Right lobe of liver (tissue), 6 donors: Measurements from ENCODE around the gene PLS3. TPM values are rescaled to one million over a fixed set of nuclear protein-coding genes. Genes with fewer than 3 reads are reported as not detected.

Experiments used
- ATAC-seq, 4 donors: fragments of 200-7000 bp; cut with Tn5 transposase; one replicate each; pipeline ENCODE4 v1.9.1; 2020; ENCODE audit warnings: mild to moderate bottlenecking in 4 of 4, moderate library complexity in 4 of 4
- DNase-seq, 3 donors: peaks; one replicate each; pipeline ENCODE4 v3.0.0-alpha.2; 2020
- H3K27ac ChIP-seq, 3 donors: fragments of 200-600 bp; one replicate each; pipeline ENCODE4 v1.8.0; 2022
- H3K27me3 ChIP-seq, 2 donors: fragments of 200-600 bp; one replicate each; pipeline ENCODE4 v1.8.0; 2022
- H3K36me3 ChIP-seq, 4 donors: fragments of 200-600 bp; sonication (generic) in 1 of 4; one replicate each; pipeline versions ENCODE4 v1.5.1 to v1.8.0; 2017 to 2022; ENCODE audit warnings: control low read depth in 1 of 4
- H3K4me1 ChIP-seq, 4 donors: fragments of 200-600 bp; sonication (generic) in 1 of 4; one replicate each; pipeline versions ENCODE4 v1.5.1 to v1.8.0; 2017 to 2022; ENCODE audit warnings: control low read depth in 1 of 4
- H3K4me3 ChIP-seq, 3 donors: fragments of 200-600 bp; one replicate each; pipeline ENCODE4 v1.8.0; 2022
- H3K9me3 ChIP-seq, 4 donors: fragments of 200-600 bp; sonication (generic) in 1 of 4; one replicate each; pipeline versions ENCODE4 v1.5.1 to v1.8.0; 2017 to 2022; ENCODE audit warnings: control low read depth in 1 of 4
- CTCF ChIP-seq, 4 donors: fragments of 200-600 bp in 3 of 4; fragments of 450-650 bp in 1 of 4; IDR thresholded peaks; one replicate each; pipeline versions ENCODE4 v1.5.1 to v1.8.0; 2016 to 2022; ENCODE audit warnings: antibody characterized with exemption in 4 of 4, mild to moderate bottlenecking in 2 of 4
- POLR2A ChIP-seq: fragments of 450-650 bp; IDR thresholded peaks from one replicate; pipeline ENCODE4 v1.6.1; 2017; ENCODE audit warnings: antibody characterized with exemption, mild to moderate bottlenecking
- WGBS: methylation state at CpG from one replicate; pipeline ENCODE4 v1.1.6; 2018; ENCODE audit warnings: low coverage, low lambda C conversion rate; ENCODE audit not compliant: insufficient coverage; ENCODE audit errors: missing lambda C conversion rate; 5-methylcytosine and 5-hydroxymethylcytosine counted together
- intact Hi-C, 2 donors: fragments of 100-400 bp; cut with DNase I; formaldehyde crosslinking; loops; one replicate each; pipeline versions ENCODE4 v1.11.2 to v1.14.1; 2022
- total RNA-seq, 6 experiments: library from RNA; depleted of rRNA in 2 of 6; stranded (reverse); fragments of >200 nt in 2 of 6; fragmentation: NEBNext Ultra II Directional in 3 of 6; extraction: Animal tissue kit (Norgen Biotek cat#: 25700) in 3 of 6; gene quantifications; one replicate each; pipeline versions ENCODE4 v1.1.0 to v1.2.4, GENCODE V29; 2016 to 2023
- donor health status: DM: no; HTN: yes; CAD: no.
- donor health status: DM: no; HTN: no; CAD: no.
- donor health status: DM: no; HTN: no; CAD: no.
- donor health status: DM: no; HTN: yes; CAD: no.
- donor health status: DM: no; HTN: yes; CAD: no.

The PLS3 gene
- total RNA-seq, 6 experiments from 2014 or later = 85.3 to 239 (median 114) TPM

- H3K27me3 ChIP-seq = no peaks in the 10 kb centered on the region
- ATAC-seq (no peak), DNase-seq (no peak)
- no peaks in the 10 kb centered on the region for H3K9me3 ChIP-seq
- 15% methylated on average over 2 of the region's 2 CpGs for WGBS
- H3K36me3 ChIP-seq = no peaks in the 10 kb centered on the region
- no peak overlapping the region for H3K4me3 ChIP-seq
- intact Hi-C loops = no loop called here
- no peaks in the 10 kb centered on the region for H3K4me1 ChIP-seq
- TF ChIP-seq CTCF (IDR thresholded peaks at IDR 0.05) = no peak
- TF ChIP-seq POLR2A = no peak
- peak overlapping the region in 1 of 3 donors; percentile 85 for H3K27ac ChIP-seq
Observed at GRCh38 chrX:115565888-115566287, 4.9 kb downstream of the PLS3 start.

- no peak for ATAC-seq
- TF ChIP-seq CTCF (IDR thresholded peaks at IDR 0.05) (no peak), POLR2A (no peak)
Observed at GRCh38 chrX:115571712-115572111, 10.7 kb downstream of the PLS3 start.

GRCh38 chrX:115573185-115573584 lies 12.2 kb downstream of the PLS3 start:
- TF ChIP-seq POLR2A (no peak), CTCF (IDR thresholded peaks at IDR 0.05) (no peak)
- no peak overlapping the region for H3K4me3 ChIP-seq
- intact Hi-C loops = no loop called here
- no peaks in the 10 kb centered on the region for H3K27me3 ChIP-seq
- peaks cover 0 to 2% (median 0%) of the 10 kb centered on the region in 4 donors for H3K36me3 ChIP-seq
- no peaks in the 10 kb centered on the region for H3K9me3 ChIP-seq
- WGBS = 65% methylated on average over 2 of the region's 2 CpGs
- H3K27ac ChIP-seq = no peak overlapping the region
- H3K4me1 ChIP-seq = no peaks in the 10 kb centered on the region
- no peak for ATAC-seq
- DNase-seq = no peak

More at GRCh38 chrX:115571712-115572111, 10.7 kb downstream of the PLS3 start:
- intact Hi-C loops = no loop called here
- DNase-seq = no peak
- Histone ChIP-seq H3K27me3 (no peaks in the 10 kb centered on the region), H3K9me3 (no peaks in the 10 kb centered on the region), H3K36me3 (peaks cover 0 to 2% (median 0%) of the 10 kb centered on the region in 4 donors), H3K27ac (no peak overlapping the region), H3K4me3 (no peak overlapping the region), H3K4me1 (no peaks in the 10 kb centered on the region)

GRCh38 chrX:115576676-115577075 lies 15.7 kb downstream of the PLS3 start:
- H3K27me3 ChIP-seq = no peaks in the 10 kb centered on the region
- TF ChIP-seq POLR2A (no peak), CTCF (IDR thresholded peaks at IDR 0.05) (no peak)
- H3K27ac ChIP-seq = no peak overlapping the region
- H3K4me3 ChIP-seq = no peak overlapping the region
- intact Hi-C loops = no loop called here
- H3K9me3 ChIP-seq = no peaks in the 10 kb centered on the region
- ATAC-seq (peak; percentile 23 to 54 (median 26)), DNase-seq (no peak)
- no peaks in the 10 kb centered on the region for H3K4me1 ChIP-seq
- 52% methylated on average over 5 of the region's 5 CpGs for WGBS
- H3K36me3 ChIP-seq = peaks cover 0 to 2% (median 0%) of the 10 kb centered on the region in 4 donors

- peaks cover 0 to 7% of the 10 kb centered on the region in 2 donors for H3K27me3 ChIP-seq
- H3K4me1 ChIP-seq = peaks cover 0 to 21% (median 6%) of the 10 kb centered on the region in 4 donors
- intact Hi-C loops = no loop called here
- WGBS = 83% methylated on average over 2 of the region's 2 CpGs
- DNase-seq (no peak), ATAC-seq (no peak)
- H3K36me3 ChIP-seq = peaks cover 0 to 2% (median 0%) of the 10 kb centered on the region in 4 donors
- H3K4me3 ChIP-seq = no peak overlapping the region
- TF ChIP-seq POLR2A = no peak
- TF ChIP-seq CTCF (IDR thresholded peaks at IDR 0.05) = no peak
- H3K9me3 ChIP-seq = no peaks in the 10 kb centered on the region
- H3K27ac ChIP-seq = no peak overlapping the region
Observed at GRCh38 chrX:115579327-115579726, 18.4 kb downstream of the PLS3 start.
